Loucy (cell line): Measurements from ENCODE around the gene MSL3B.

Experiments used
- CTCF ChIP-seq: fragments of 200-600 bp; sonication (generic); conservative IDR thresholded peaks from 2 replicates; pipeline ENCODE4 v1.5.1; 2014; ENCODE audit warnings: mild to moderate bottlenecking, antibody characterized with exemption, low read length
- EZH2phosphoT487 ChIP-seq: fragments of 200-600 bp; IDR thresholded peaks from 2 replicates; pipeline ENCODE4 v1.6.1; 2018; ENCODE audit warnings: antibody characterized with exemption, mild to moderate bottlenecking, moderate library complexity, borderline replicate concordance

- no peak for TF ChIP-seq CTCF
- TF ChIP-seq EZH2phosphoT487, result no peak
Measured at GRCh38 chr2:233867993-233868532, at the start of gene MSL3B.
